Testis (tissue), 3 donors: ENCODE results near the gene CRISPLD2. TPM values are rescaled to one million over a fixed set of nuclear protein-coding genes. Genes with fewer than 3 reads are reported as not detected.

ENCODE experiments used
- DNase-seq: peaks from one replicate; pipeline ENCODE4 v3.0.0-alpha.2; 2019
- H3K27ac ChIP-seq, 2 donors: fragments of 200-600 bp; sonication (generic); one replicate each; pipeline ENCODE4 v1.5.1; 2019
- H3K27me3 ChIP-seq: fragments of 200-600 bp; sonication (generic); one replicate; pipeline ENCODE4 v1.5.1; 2019
- H3K36me3 ChIP-seq: fragments of 200-600 bp; sonication (generic); one replicate; pipeline ENCODE4 v1.5.1; 2017; ENCODE audit warnings: low read depth; ENCODE audit errors: missing control alignments
- H3K4me1 ChIP-seq: fragments of 200-600 bp; sonication (generic); one replicate; pipeline ENCODE4 v1.5.1; 2019
- H3K4me3 ChIP-seq, 2 donors: fragments of 200-600 bp; sonication (generic); one replicate each; pipeline ENCODE4 v1.5.1; 2017 to 2019
- H3K9me3 ChIP-seq: fragments of 200-600 bp; sonication (generic); one replicate; pipeline ENCODE4 v1.5.1; 2017
- CTCF ChIP-seq, 3 experiments: fragments of 450-650 bp in 2 of 3; fragments of 200-600 bp in 1 of 3; sonication (generic) in 1 of 3; IDR thresholded peaks; one replicate each; pipeline ENCODE4 v1.5.1; 2016 to 2019; ENCODE audit warnings: antibody characterized with exemption in 3 of 3, mild to moderate bottlenecking in 2 of 3, moderate library complexity in 1 of 3
- POLR2A ChIP-seq: fragments of 450-650 bp; IDR thresholded peaks from one replicate; pipeline ENCODE4 v1.6.1; 2017; ENCODE audit warnings: antibody characterized with exemption, mild to moderate bottlenecking, moderate library complexity
- WGBS, 2 donors: methylation state at CpG; one replicate each; pipeline ENCODE4 v1.1.5; 2018; 5-methylcytosine and 5-hydroxymethylcytosine counted together
- intact Hi-C: fragments of 100-400 bp; cut with DNase I; formaldehyde crosslinking; loops from one replicate; pipeline ENCODE4 v1.15.1; 2023; ENCODE audit warnings: low total_unique reads
- polyA plus RNA-seq: library from polyadenylated mRNA; stranded (reverse); fragments of 350-450 nt; fragmentation: Illumina TruSeq; extraction: RNeasy Lipid Tissue Mini Kit (QIAGEN cat#74804); gene quantifications from one replicate; pipeline ENCODE4 v1.2.3, GENCODE V29; 2014; ENCODE audit warnings: low read depth, low replicate concordance; ENCODE audit not compliant: insufficient read depth
- total RNA-seq, 2 donors: library from RNA; depleted of rRNA; stranded (reverse); fragments of >200 nt; gene quantifications; one replicate each; pipeline ENCODE4 v1.2.3, GENCODE V29; 2016

The CRISPLD2 gene
- total and polyA plus RNA-seq, 3 donors from 2014 or later, result 47.7 to 59.6 (median 48.8) TPM

DNA sequence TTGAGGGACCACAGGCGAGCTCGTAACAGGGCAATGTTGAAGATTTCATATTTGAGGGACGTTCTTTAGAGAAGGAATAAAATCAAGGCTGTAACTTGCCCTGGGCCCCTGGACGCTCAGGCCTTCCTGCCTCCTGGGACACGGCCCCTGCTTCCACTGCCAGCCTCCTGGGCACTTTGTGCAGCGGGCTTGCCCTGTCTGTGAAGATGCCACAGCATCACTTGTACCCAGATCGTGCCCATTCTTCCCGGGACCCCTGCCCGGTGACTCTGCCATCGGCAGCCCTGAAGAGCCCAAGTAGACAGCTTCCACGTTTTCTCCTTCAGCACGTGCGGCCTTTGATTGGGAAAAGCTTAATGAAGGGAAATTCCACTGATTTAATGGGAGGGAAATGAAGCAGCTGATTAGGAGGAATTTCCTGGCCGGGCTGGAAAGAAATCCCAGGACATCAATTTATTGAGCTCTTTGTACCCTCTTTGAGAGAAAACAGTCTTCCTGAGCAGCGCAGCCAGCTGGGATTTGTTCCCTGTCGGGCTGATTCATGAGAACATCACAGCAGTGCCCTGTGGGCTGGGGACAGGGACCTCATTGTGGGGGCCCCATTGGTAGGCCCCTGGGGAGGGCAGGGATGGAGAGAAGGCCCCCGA, 71.5 kb downstream of the CRISPLD2 start:
- intact Hi-C loops, result no loop called here
- Histone ChIP-seq H3K4me1 (peaks cover 7% of the 10 kb centered on the region), H3K4me3 (no peak overlapping the region), H3K36me3 (no peaks in the 10 kb centered on the region), H3K27ac (peak overlapping the region; percentile 31 to 48), H3K9me3 (no peaks in the 10 kb centered on the region), H3K27me3 (no peaks in the 10 kb centered on the region)
- peak; percentile 66 for DNase-seq
- TF ChIP-seq CTCF (IDR thresholded peaks at IDR 0.05) (no peak), POLR2A (no peak)
- 65 to 66% methylated on average over 17 of the region's 17 CpGs for WGBS, 2 donors

DNA sequence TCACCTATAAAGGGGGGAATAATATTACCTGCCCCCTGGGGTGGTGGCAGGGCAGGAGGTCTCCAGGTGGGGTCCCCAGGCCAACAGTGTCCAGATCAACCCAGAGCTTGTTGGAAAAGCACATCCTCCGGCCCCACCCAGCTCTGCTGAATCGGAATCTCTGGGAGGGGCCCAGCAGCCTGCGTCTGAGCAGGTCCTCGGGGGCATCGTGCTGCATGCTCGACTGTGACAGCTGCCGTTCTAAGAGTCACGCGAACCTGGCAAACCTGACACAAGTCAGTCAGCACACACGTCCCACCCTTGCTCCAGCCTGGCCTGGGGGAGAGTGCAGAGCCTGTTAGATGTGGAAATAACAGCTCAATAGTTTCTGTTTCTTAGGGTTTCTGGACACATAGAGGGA, 72.3 kb downstream of the CRISPLD2 start:
- Histone ChIP-seq H3K4me1 (peaks cover 7% of the 10 kb centered on the region), H3K27me3 (no peaks in the 10 kb centered on the region), H3K27ac (peak overlapping the region; percentile 9 to 31), H3K36me3 (no peaks in the 10 kb centered on the region), H3K4me3 (no peak overlapping the region), H3K9me3 (no peaks in the 10 kb centered on the region)
- intact Hi-C loops, result no loop called here
- TF ChIP-seq CTCF (IDR thresholded peaks at IDR 0.05) (no peak), POLR2A (no peak)
- no peak for DNase-seq
- 69 to 82% methylated on average over 8 to 10 of the region's 10 CpGs for WGBS, 2 donors

DNA sequence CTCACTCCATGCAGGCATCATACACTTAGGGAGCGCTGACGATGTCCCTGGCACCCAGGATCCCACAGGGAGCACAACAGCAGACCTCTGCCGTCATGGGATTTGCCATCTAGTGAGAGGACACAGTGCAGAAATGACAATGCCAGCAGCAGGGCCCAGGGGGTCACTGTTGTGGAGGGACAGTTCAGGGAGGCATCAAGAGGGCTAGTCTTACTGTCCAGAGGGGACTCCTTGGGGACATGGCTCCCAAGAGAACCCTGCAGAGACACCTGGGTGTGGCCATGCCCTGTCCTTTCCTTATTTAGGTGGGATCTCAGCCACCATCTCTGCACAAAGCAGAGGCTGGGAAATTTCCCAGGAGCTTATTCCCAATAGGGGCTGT, 73.7 kb downstream of the CRISPLD2 start:
- TF ChIP-seq CTCF (IDR thresholded peaks at IDR 0.05) (no peak), POLR2A (no peak)
- H3K27me3 ChIP-seq, result no peaks in the 10 kb centered on the region
- H3K4me1 ChIP-seq, result peaks cover 7% of the 10 kb centered on the region
- 93 to 100% methylated on average over 3 of the region's 3 CpGs for WGBS, 2 donors
- H3K4me3 ChIP-seq, result no peak overlapping the region
- no peaks in the 10 kb centered on the region for H3K36me3 ChIP-seq
- no peak overlapping the region for H3K27ac ChIP-seq
- no peak for DNase-seq
- intact Hi-C loops, result no loop called here
- no peaks in the 10 kb centered on the region for H3K9me3 ChIP-seq

DNA sequence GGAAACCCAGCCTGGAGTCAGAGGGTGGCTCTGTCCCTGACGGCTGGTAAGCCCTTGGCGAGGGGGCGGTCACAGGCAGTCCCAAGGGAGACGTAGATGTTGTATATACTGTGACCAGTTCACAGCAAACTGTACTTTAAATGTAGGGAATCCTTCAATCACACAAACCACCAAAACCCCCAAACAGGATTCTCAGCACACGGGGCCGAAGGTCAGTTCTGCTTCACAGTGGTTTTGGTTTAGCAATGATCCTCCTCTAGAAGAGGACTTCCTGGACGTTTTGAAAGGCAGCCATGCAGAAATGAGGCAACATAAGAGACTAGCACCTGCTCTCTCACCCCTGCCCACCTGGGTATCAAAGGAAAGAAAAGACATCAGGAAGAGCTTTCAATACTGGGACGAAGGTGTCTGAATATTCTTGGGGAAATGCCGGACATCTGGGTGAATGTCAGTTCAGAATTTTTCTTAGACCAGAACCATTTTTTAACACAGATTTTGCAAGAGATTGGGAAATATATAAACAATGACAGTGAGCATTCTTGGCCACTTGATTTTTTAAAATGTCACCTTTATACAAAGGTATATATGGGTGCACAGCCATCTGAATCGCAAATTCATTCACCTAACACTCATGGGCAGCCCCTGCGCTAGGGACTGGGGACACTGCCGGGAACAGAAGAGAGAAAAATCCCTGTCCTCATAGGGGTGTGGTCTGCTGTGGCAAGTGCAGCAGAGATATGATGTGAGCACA, 74.2 kb downstream of the CRISPLD2 start:
- H3K9me3 ChIP-seq, result no peaks in the 10 kb centered on the region
- H3K36me3 ChIP-seq, result no peaks in the 10 kb centered on the region
- 88 to 89% methylated on average over 12 of the region's 12 CpGs for WGBS, 2 donors
- intact Hi-C loops, result no loop called here
- H3K27me3 ChIP-seq, result no peaks in the 10 kb centered on the region
- DNase-seq, result no peak
- H3K4me3 ChIP-seq, result no peak overlapping the region
- peaks cover 7% of the 10 kb centered on the region for H3K4me1 ChIP-seq
- TF ChIP-seq POLR2A (no peak), CTCF (IDR thresholded peaks at IDR 0.05) (no peak)
- no peak overlapping the region for H3K27ac ChIP-seq

GRCh38 chr16:84895016-84895415, 75.2 kb downstream of the CRISPLD2 start:
- intact Hi-C loops, result no loop called here
- no peak overlapping the region for H3K27ac ChIP-seq
- no peak for DNase-seq
- 60 to 73% methylated on average over 6 of the region's 6 CpGs for WGBS, 2 donors
- H3K4me1 ChIP-seq, result peaks cover 7% of the 10 kb centered on the region
- H3K36me3 ChIP-seq, result no peaks in the 10 kb centered on the region
- H3K4me3 ChIP-seq, result no peak overlapping the region
- H3K9me3 ChIP-seq, result no peaks in the 10 kb centered on the region
- no peaks in the 10 kb centered on the region for H3K27me3 ChIP-seq
- TF ChIP-seq CTCF (IDR thresholded peaks at IDR 0.05), result no peak
- TF ChIP-seq POLR2A, result no peak
